ENCODE data around the gene PAQR8.

- no peak for TF ChIP-seq CTCF (IDR thresholded peaks at IDR 0.05)
- TF ChIP-seq POLR2A (IDR thresholded peaks at IDR 0.05) = no peak
Observed at GRCh38 chr6:52368002-52368401, 6.1 kb downstream of the PAQR8 start.

Data from Peyer's patch (tissue), 4 donors.